VCaP (cell line): ENCODE data around the gene AQP6.
A peak's percentile ranks its signal among the peaks of the same experiment; 100 is the strongest.

Experiments used
- H3K27ac ChIP-seq: fragments of 450-650 bp; 2 replicates; pipeline ENCODE4 v1.5.1; 2017
- TF ChIP-seq, protein P1 (sequence below): fragments of 450-650 bp; conservative IDR thresholded peaks from 2 replicates; pipeline ENCODE4 v1.5.1; 2017; ENCODE audit warnings: mild to moderate bottlenecking, moderate library complexity

AQP6 gene

DNA sequence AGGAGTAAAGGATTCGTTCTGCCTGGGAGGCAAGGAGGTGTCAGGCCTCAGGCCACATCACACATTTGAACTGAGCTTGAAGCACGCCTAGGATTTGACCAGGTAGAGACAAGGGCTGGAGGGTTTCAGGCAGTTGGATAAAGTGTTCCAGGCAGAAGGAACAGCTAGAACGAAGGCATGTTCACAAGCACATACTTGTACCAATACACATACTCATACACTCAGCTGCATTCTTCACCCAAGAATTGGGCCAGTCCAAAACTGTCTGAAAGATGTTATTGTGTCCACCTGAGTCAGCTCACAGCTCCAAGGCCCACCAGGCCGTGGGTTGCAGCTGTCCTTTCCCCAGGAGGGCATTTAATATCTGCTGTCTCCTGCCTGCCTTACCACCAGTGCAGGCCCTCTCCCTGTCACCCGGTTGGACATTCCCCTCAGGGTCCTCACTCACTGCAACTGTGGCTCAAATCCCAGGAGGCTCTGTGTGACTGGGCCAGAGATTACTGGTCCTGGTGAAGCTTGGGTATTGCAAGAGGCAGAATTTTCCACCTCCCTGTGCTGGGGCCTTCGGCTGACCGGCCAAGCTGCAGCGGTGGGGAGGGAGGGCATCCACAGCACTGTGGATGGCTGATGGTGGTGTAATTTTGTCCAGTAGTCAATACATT is 35.0 kb upstream of the AQP6 start:
- H3K27ac ChIP-seq, result 0 out of 2 replicates have a peak overlapping the region, but pooled peaks have one; percentile 17
- TF ChIP-seq, protein P1, sequence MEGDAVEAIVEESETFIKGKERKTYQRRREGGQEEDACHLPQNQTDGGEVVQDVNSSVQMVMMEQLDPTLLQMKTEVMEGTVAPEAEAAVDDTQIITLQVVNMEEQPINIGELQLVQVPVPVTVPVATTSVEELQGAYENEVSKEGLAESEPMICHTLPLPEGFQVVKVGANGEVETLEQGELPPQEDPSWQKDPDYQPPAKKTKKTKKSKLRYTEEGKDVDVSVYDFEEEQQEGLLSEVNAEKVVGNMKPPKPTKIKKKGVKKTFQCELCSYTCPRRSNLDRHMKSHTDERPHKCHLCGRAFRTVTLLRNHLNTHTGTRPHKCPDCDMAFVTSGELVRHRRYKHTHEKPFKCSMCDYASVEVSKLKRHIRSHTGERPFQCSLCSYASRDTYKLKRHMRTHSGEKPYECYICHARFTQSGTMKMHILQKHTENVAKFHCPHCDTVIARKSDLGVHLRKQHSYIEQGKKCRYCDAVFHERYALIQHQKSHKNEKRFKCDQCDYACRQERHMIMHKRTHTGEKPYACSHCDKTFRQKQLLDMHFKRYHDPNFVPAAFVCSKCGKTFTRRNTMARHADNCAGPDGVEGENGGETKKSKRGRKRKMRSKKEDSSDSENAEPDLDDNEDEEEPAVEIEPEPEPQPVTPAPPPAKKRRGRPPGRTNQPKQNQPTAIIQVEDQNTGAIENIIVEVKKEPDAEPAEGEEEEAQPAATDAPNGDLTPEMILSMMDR, result no peak

- TF ChIP-seq, protein P1, result no peak
These were observed 33.4 kb upstream of the AQP6 start for GRCh38 chr12:49939307-49939706.

GRCh38 chr12:49939707-49940106 is 33.0 kb upstream of the AQP6 start:
- no peak overlapping the region for H3K27ac ChIP-seq
- TF ChIP-seq, protein P1, result no peak

More at GRCh38 chr12:49939307-49939706, 33.4 kb upstream of the AQP6 start:
- no peak overlapping the region for H3K27ac ChIP-seq

- TF ChIP-seq, protein P1, result no peak
- H3K27ac ChIP-seq, result no peak overlapping the region
These were observed 30.9 kb upstream of the AQP6 start for GRCh38 chr12:49941556-49942511.

DNA sequence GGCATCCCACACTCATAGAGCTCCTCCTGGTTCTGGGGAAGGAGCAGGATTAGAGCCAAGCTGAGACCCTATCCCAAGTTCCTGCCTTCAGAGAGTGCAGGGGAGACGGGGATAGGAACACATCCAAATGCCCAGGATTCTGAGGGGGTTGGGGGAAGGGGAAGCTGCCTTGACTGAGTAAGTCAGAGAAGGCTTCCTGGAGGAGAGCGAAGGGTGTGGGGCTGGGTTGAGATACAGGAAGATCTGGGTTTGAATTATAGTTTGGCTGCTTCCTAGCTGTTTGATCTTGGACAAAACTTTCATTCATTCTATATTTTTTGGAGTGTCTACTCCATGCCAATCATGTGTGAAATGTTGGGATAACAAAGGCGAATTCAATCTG is 30.2 kb upstream of the AQP6 start:
- TF ChIP-seq, protein P1, result no peak
- H3K27ac ChIP-seq, result no peak overlapping the region

DNA sequence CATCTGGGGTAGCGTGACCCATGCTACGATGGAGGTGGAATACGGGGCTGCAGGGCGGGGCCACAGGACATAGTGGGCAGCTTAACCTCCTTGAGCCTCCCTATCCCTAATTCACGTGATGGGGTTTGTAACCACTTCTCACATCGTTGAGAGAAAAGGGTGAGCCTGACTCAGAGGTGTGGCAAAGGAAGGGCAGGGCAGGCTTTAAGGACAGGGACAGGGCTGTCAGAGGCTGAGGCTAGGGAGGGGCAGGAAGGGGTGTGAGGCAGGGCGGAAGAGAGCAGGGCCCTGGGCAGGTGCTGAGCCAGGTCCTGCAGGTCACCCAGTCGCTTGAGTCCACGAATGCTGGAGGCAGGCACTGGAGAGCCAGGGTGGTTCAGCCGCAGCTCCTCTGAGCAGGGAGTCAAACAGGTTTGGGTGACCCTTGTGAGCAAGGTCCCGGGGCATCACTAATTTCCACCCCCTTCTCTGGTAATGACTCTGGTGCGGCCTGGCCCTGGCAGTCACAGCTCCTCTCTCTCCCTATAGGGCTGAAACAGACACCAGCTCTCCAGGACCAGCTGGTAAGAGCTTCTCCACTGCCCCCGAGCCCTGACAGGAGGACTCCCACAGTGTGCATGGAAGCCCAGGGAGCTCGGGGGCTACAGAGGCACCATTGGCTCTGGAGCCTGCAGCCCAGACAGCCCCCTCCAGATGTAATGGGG is 29.7 kb upstream of the AQP6 start:
- H3K27ac ChIP-seq, result no peak overlapping the region
- TF ChIP-seq, protein P1, result no peak

DNA sequence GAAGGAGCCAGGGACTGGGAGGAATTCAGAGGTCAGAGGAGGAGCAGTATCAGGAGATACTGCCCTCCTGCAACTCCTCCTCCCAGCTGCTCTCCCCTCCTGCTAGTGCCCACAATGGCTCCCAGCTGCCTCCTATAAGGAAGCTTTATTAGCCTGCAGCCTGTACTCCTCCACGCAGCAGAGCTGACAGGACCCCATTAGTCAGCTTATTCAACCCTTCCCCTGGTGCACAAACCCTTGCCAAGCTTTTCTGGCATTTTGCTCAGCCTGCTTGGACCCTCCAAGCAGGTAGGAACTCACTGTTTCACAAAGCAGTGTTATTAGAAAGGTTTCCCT is 29.2 kb upstream of the AQP6 start:
- TF ChIP-seq, protein P1, result no peak
- no peak overlapping the region for H3K27ac ChIP-seq
